Neural progenitor cell (in vitro differentiated cells): Measurements from ENCODE around the gene LPCAT3. TPM values are rescaled to one million over a fixed set of nuclear protein-coding genes. Genes with fewer than 3 reads are reported as not detected.

Experiments
- DNase-seq: peaks from one replicate; pipeline ENCODE4 v3.0.0-alpha.2; 2016; ENCODE audit warnings: low spot score
- H2AFZ ChIP-seq: fragments of 200-600 bp; sonication (generic); replicated peaks from 2 replicates; pipeline ENCODE4 v1.6.1; 2016; ENCODE audit warnings: antibody characterized with exemption
- H3F3A ChIP-seq: fragments of 200-600 bp; sonication (generic); 2 replicates; pipeline ENCODE4 v1.6.1; 2016; ENCODE audit warnings: antibody characterized with exemption, low read depth
- H3K27ac ChIP-seq: fragments of 200-600 bp; sonication (generic); 2 replicates; pipeline ENCODE4 v1.5.1; 2016; ENCODE audit warnings: mild to moderate bottlenecking
- H3K27me3 ChIP-seq: fragments of 200-600 bp; sonication (generic); 2 replicates; pipeline ENCODE4 v1.6.1; 2016; ENCODE audit warnings: mild to moderate bottlenecking, moderate library complexity
- H3K36me3 ChIP-seq: fragments of 200-600 bp; sonication (generic); 2 replicates; pipeline ENCODE4 v1.5.1; 2016
- H3K4me1 ChIP-seq: fragments of 200-600 bp; sonication (generic); 2 replicates; pipeline ENCODE4 v1.6.1; 2016; ENCODE audit warnings: mixed run types
- H3K4me2 ChIP-seq: fragments of 200-600 bp; sonication (generic); 2 replicates; pipeline ENCODE4 v1.6.1; 2016
- H3K4me3 ChIP-seq: fragments of 200-600 bp; sonication (generic); 2 replicates; pipeline ENCODE4 v1.5.1; 2016
- H3K79me2 ChIP-seq: fragments of 200-600 bp; sonication (generic); 2 replicates; pipeline ENCODE4 v1.6.1; 2016; ENCODE audit warnings: low read depth
- H3K9ac ChIP-seq: fragments of 200-600 bp; sonication (generic); 2 replicates; pipeline ENCODE4 v1.6.1; 2016
- H3K9me3 ChIP-seq: fragments of 200-600 bp; sonication (generic); 2 replicates; pipeline ENCODE4 v1.5.1; 2016; ENCODE audit warnings: low read depth
- H4K20me1 ChIP-seq: fragments of 200-600 bp; sonication (generic); 2 replicates; pipeline ENCODE4 v1.6.1; 2016; ENCODE audit warnings: low read depth
- H3K27ac Mint-ChIP-seq: 3 replicates; pipeline ENCODE4 v1.8.0; 2021; ENCODE audit warnings: mixed read lengths
- H3K27me3 Mint-ChIP-seq: 2 replicates; pipeline ENCODE4 v1.8.0; 2022; ENCODE audit warnings: low read depth, mild to moderate bottlenecking, inconsistent platforms, moderate library complexity, mixed read lengths; ENCODE audit not compliant: insufficient read depth
- H3K36me3 Mint-ChIP-seq: 3 replicates; pipeline ENCODE4 v1.8.0; 2021; ENCODE audit warnings: mixed read lengths
- H3K4me1 Mint-ChIP-seq: 3 replicates; pipeline ENCODE4 v1.8.0; 2021; ENCODE audit warnings: mixed read lengths
- H3K4me3 Mint-ChIP-seq: 3 replicates; pipeline ENCODE4 v1.8.0; 2021; ENCODE audit warnings: mild to moderate bottlenecking, moderate library complexity, mixed read lengths
- H3K9me3 Mint-ChIP-seq: 3 replicates; pipeline ENCODE4 v1.8.0; 2020; ENCODE audit warnings: mixed read lengths
- EZH2 ChIP-seq: fragments of 200-600 bp; sonication (generic); IDR thresholded peaks from 2 replicates; pipeline ENCODE4 v1.6.1; 2017; ENCODE audit warnings: antibody characterized with exemption, mild to moderate bottlenecking, moderate library complexity
- EZH2phosphoT487 ChIP-seq: fragments of 200-600 bp; sonication (generic); IDR thresholded peaks from 2 replicates; pipeline ENCODE4 v1.6.1; 2017; ENCODE audit warnings: antibody characterized with exemption
- total RNA-seq: library from RNA; depleted of rRNA; stranded (reverse); fragments of >200 nt; gene quantifications from 2 replicates; pipeline ENCODE4 v1.2.3, GENCODE V29; 2015; ENCODE audit warnings: low replicate concordance
- TF ChIP-seq, protein P1 (sequence below): fragments of 200-600 bp; sonication (generic); IDR thresholded peaks from 2 replicates; pipeline ENCODE4 v1.5.1; 2017; ENCODE audit warnings: antibody characterized with exemption, mild to moderate bottlenecking

Gene LPCAT3
- total RNA-seq, 1 donor from 2014 or later: 18.1 TPM

DNA sequence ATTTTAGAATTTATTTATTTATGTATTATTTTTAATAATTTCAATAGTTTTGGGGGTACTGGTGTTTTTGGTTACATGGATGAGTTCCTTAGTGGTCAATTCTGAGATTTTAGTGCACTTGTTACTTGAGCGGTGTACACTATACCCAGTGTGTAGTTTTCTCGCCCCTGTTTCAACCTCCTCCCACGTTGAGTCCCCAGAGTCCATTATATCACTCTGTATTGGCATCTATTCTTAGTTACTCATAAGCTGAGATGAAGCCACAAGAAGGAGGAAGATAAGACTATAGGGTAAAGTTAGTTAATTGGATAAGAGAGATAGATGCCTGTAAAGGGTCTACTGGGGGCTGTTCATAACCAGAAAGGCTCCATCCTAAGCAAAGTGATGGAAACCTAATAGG is 46.2 kb upstream of the LPCAT3 start:
- Histone ChIP-seq H3K27ac (no peak overlapping the region), H3K27me3 (no peaks in the 10 kb centered on the region), H2AFZ (no peak overlapping the region), H3K4me3 (no peak overlapping the region), H3K9ac (no peak overlapping the region), H3F3A (no peaks in the 10 kb centered on the region), H3K4me1 (no peaks in the 10 kb centered on the region), H3K36me3 (no peaks in the 10 kb centered on the region), H3K79me2 (no peaks in the 10 kb centered on the region), H4K20me1 (no peaks in the 10 kb centered on the region), H3K9me3 (no peaks in the 10 kb centered on the region), H3K4me2 (no peak overlapping the region)
- H3K36me3 Mint-ChIP-seq: no peaks in the 10 kb centered on the region
- H3K27ac Mint-ChIP-seq: no peak overlapping the region
- TF ChIP-seq EZH2phosphoT487 (no peak), EZH2 (no peak)
- TF ChIP-seq, protein P1, sequence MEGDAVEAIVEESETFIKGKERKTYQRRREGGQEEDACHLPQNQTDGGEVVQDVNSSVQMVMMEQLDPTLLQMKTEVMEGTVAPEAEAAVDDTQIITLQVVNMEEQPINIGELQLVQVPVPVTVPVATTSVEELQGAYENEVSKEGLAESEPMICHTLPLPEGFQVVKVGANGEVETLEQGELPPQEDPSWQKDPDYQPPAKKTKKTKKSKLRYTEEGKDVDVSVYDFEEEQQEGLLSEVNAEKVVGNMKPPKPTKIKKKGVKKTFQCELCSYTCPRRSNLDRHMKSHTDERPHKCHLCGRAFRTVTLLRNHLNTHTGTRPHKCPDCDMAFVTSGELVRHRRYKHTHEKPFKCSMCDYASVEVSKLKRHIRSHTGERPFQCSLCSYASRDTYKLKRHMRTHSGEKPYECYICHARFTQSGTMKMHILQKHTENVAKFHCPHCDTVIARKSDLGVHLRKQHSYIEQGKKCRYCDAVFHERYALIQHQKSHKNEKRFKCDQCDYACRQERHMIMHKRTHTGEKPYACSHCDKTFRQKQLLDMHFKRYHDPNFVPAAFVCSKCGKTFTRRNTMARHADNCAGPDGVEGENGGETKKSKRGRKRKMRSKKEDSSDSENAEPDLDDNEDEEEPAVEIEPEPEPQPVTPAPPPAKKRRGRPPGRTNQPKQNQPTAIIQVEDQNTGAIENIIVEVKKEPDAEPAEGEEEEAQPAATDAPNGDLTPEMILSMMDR: no peak
- DNase-seq: no peak
- no peaks in the 10 kb centered on the region for H3K9me3 Mint-ChIP-seq
- H3K27me3 Mint-ChIP-seq: peaks cover 9% of the 10 kb centered on the region
- H3K4me1 Mint-ChIP-seq: peaks cover 6% of the 10 kb centered on the region
- H3K4me3 Mint-ChIP-seq: no peak overlapping the region

DNA sequence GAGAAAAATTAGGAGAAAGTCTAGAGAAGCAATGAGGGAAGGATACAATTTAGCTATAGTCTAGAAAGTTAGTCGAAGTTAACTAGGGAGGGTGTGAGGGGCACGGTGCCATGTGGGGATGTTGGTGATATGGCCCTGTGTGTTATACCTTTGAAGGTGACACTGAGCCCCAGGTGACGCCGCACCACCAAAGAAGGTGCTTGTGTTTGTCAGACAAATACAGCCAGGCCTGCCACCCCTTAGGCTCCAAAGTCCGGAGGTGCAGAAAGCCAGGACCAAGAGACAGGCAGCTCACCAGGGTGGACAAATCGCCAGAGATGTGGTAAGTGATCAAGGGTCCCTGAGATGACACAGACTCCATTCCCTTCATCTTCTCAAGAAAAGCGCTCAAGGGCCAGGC is 43.3 kb upstream of the LPCAT3 start:
- Histone ChIP-seq H3K4me2 (no peak overlapping the region), H3F3A (no peaks in the 10 kb centered on the region), H3K27me3 (no peaks in the 10 kb centered on the region), H3K9me3 (no peaks in the 10 kb centered on the region), H3K4me3 (no peak overlapping the region), H3K36me3 (no peaks in the 10 kb centered on the region), H2AFZ (no peak overlapping the region), H3K79me2 (no peaks in the 10 kb centered on the region), H4K20me1 (no peaks in the 10 kb centered on the region), H3K27ac (no peak overlapping the region), H3K4me1 (no peaks in the 10 kb centered on the region), H3K9ac (no peak overlapping the region)
- DNase-seq: no peak
- TF ChIP-seq EZH2phosphoT487 (no peak), EZH2 (no peak)
- TF ChIP-seq, protein P1: no peak
- Mint-ChIP-seq H3K27ac (peak overlapping the region; percentile 7), H3K36me3 (no peaks in the 10 kb centered on the region), H3K4me1 (peaks cover 6% of the 10 kb centered on the region), H3K27me3 (peaks cover 9% of the 10 kb centered on the region), H3K9me3 (no peaks in the 10 kb centered on the region), H3K4me3 (no peak overlapping the region)

DNA sequence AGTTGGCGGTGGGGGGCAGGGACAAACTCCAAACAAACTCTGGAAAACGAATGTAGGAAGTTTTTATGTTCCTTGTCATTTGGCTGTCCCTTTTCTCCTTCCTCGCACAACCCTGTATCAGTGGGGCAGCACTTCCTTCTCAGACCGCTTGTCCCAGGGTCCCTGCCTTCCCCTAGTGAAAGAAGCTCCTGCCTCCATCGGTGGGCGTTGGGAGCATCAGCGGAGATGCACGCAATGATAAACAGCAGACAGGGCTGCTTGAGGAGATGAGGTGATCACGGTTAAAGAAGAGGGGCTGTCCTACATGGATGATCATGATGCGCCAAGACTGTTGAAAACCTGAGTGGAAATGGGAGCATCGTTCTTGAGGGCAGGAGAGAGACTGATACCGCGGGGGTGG is 42.9 kb upstream of the LPCAT3 start:
- no peaks in the 10 kb centered on the region for H3K79me2 ChIP-seq
- Mint-ChIP-seq H3K27me3 (peaks cover 9% of the 10 kb centered on the region), H3K9me3 (no peaks in the 10 kb centered on the region), H3K4me3 (no peak overlapping the region), H3K27ac (peak overlapping the region; percentile 7), H3K36me3 (no peaks in the 10 kb centered on the region), H3K4me1 (peaks cover 6% of the 10 kb centered on the region)
- no peaks in the 10 kb centered on the region for H4K20me1 ChIP-seq
- no peak overlapping the region for H2AFZ ChIP-seq
- no peaks in the 10 kb centered on the region for H3K4me1 ChIP-seq
- no peak overlapping the region for H3K9ac ChIP-seq
- H3K4me2 ChIP-seq: no peak overlapping the region
- no peaks in the 10 kb centered on the region for H3K27me3 ChIP-seq
- no peaks in the 10 kb centered on the region for H3F3A ChIP-seq
- H3K27ac ChIP-seq: no peak overlapping the region
- no peaks in the 10 kb centered on the region for H3K9me3 ChIP-seq
- no peak overlapping the region for H3K4me3 ChIP-seq
- no peaks in the 10 kb centered on the region for H3K36me3 ChIP-seq
- no peak for DNase-seq
- TF ChIP-seq, protein P1: no peak
- TF ChIP-seq EZH2 (no peak), EZH2phosphoT487 (no peak)
